Left lung (tissue), 10 donors: ENCODE measurements around the gene STAT5A. TPM values are rescaled to one million over a fixed set of nuclear protein-coding genes. Genes with fewer than 3 reads are reported as not detected.

Experiments used
- ATAC-seq: fragments of 200-7000 bp; cut with Tn5 transposase; one replicate; pipeline ENCODE4 v1.9.1; 2020; ENCODE audit warnings: moderate library complexity
- DNase-seq, 4 donors: peaks; one replicate each; pipeline ENCODE4 v3.0.0-alpha.2; 2013 to 2020
- H3K27ac ChIP-seq, 2 donors: fragments of 200-600 bp; sonication (generic) in 1 of 2; one replicate each; pipeline versions ENCODE4 v1.5.0 to v1.8.0; 2020 to 2021
- H3K27me3 ChIP-seq, 2 donors: fragments of 200-600 bp; sonication (generic) in 1 of 2; one replicate each; pipeline versions ENCODE4 v1.5.0 to v1.8.0; 2020 to 2021
- H3K36me3 ChIP-seq, 2 donors: fragments of 200-600 bp; sonication (generic) in 1 of 2; one replicate each; pipeline versions ENCODE4 v1.5.0 to v1.8.0; 2020 to 2021
- H3K4me1 ChIP-seq, 2 donors: fragments of 200-600 bp; one replicate each; pipeline ENCODE4 v1.8.0; 2021
- H3K4me3 ChIP-seq, 2 donors: fragments of 200-600 bp; sonication (generic) in 1 of 2; one replicate each; pipeline versions ENCODE4 v1.5.0 to v1.8.0; 2020 to 2021; ENCODE audit warnings: mild to moderate bottlenecking in 1 of 2
- H3K9me3 ChIP-seq, 2 donors: fragments of 200-600 bp; sonication (generic) in 1 of 2; one replicate each; pipeline versions ENCODE4 v1.5.0 to v1.8.0; 2020 to 2021
- CTCF ChIP-seq, 2 donors: fragments of 200-600 bp; sonication (generic) in 1 of 2; IDR thresholded peaks; one replicate each; pipeline versions ENCODE4 v1.5.0 to v1.8.0; 2021; ENCODE audit warnings: antibody characterized with exemption in 2 of 2
- intact Hi-C, 2 donors: fragments of 100-400 bp; cut with DNase I; formaldehyde crosslinking; loops; one replicate each; pipeline versions ENCODE4 v1.11.2 to v1.14.2; 2022
- polyA plus RNA-seq, 6 donors: library from polyadenylated mRNA; unstranded; fragments of 120-200 nt; gene quantifications; one replicate each; pipeline ENCODE4 v1.2.1, GENCODE V29; 2013; ENCODE audit not compliant: insufficient read length in 6 of 6
- total RNA-seq, 2 donors: library from RNA; stranded (reverse); fragmentation: NEBNext Ultra II Directional; extraction: Animal tissue kit (Norgen Biotek cat#: 25700); gene quantifications; one replicate each; pipeline ENCODE4 v1.2.1, GENCODE V29; 2021
- donor health status: DM: no; HTN: yes; CAD: no.
- donor health status: DM: no; HTN: no; CAD: no.

STAT5A gene
- total and polyA plus RNA-seq, 8 donors: 10.3 to 47.4 (median 12.3) TPM

DNA sequence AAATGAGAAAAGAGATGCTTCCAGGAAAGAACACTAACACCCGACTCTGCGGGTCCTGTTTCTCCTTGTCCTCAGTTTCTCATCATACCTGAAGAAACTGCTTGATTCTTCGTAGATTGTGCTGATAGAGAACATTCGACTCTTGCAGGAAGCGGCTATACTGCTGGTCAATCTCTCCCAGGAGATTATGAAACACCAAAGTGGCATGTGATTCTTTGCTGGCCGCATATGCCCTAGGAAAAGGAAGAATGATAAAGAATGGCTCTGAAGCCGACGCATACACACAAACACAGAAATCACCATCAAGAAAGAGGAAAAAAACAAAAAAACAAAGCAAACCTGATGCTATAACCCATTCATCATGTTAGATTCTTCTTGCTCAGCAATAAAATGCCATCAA is 58.2 kb downstream of the STAT5A start:
- no peak for DNase-seq
- intact Hi-C loops: no loop called here
- Histone ChIP-seq H3K4me1 (peaks cover 30 to 63% of the 10 kb centered on the region in 2 donors), H3K27me3 (no peaks in the 10 kb centered on the region), H3K9me3 (no peaks in the 10 kb centered on the region), H3K27ac (peak overlapping the region in 1 of 2 donors; percentile 62), H3K4me3 (no peak overlapping the region), H3K36me3 (peaks cover 0 to 66% of the 10 kb centered on the region in 2 donors)
- ATAC-seq: peak; percentile 9
- TF ChIP-seq CTCF (IDR thresholded peaks at IDR 0.05): no peak

GRCh38 chr17:42347198-42347597 is 58.9 kb downstream of the STAT5A start:
- H3K36me3 ChIP-seq: peaks cover 0 to 58% of the 10 kb centered on the region in 2 donors
- intact Hi-C loops: no loop called here

DNA sequence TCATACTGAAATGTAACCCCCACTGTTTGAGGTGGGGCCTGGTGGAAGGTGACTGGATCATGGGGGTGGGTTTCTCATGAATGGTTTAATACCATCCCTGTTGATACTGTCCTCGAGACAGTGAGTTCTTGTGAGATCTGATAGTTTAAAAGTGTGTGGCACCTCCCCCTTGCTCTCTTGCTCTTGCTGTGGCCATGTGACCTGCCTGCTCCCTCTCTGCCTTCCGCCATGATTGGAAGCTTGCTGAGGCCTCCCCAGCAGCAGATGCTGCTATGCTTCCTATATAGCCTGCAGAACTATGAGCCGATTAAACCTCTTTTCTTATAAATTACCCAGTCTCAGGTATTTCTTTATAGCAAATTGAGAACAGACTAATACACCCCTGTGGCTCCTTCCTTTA is 59.3 kb downstream of the STAT5A start:
- no peak for TF ChIP-seq CTCF (IDR thresholded peaks at IDR 0.05)
- Histone ChIP-seq H3K4me1 (peaks cover 32 to 62% of the 10 kb centered on the region in 2 donors), H3K36me3 (peaks cover 0 to 54% of the 10 kb centered on the region in 2 donors), H3K27me3 (no peaks in the 10 kb centered on the region), H3K27ac (peak overlapping the region; percentile 29 to 62), H3K4me3 (no peak overlapping the region), H3K9me3 (no peaks in the 10 kb centered on the region)
- ATAC-seq: no peak
- no peak for DNase-seq
- intact Hi-C loops: no loop called here

More at GRCh38 chr17:42347198-42347597, 58.9 kb downstream of the STAT5A start:
- ATAC-seq (peak; percentile 55), DNase-seq (peak in 1 of 4 donors; percentile 46)
- Histone ChIP-seq H3K4me3 (no peak overlapping the region), H3K27ac (peak overlapping the region; percentile 29 to 62), H3K27me3 (no peaks in the 10 kb centered on the region), H3K4me1 (peaks cover 30 to 62% of the 10 kb centered on the region in 2 donors), H3K9me3 (no peaks in the 10 kb centered on the region)
- no peak for TF ChIP-seq CTCF (IDR thresholded peaks at IDR 0.05)

DNA sequence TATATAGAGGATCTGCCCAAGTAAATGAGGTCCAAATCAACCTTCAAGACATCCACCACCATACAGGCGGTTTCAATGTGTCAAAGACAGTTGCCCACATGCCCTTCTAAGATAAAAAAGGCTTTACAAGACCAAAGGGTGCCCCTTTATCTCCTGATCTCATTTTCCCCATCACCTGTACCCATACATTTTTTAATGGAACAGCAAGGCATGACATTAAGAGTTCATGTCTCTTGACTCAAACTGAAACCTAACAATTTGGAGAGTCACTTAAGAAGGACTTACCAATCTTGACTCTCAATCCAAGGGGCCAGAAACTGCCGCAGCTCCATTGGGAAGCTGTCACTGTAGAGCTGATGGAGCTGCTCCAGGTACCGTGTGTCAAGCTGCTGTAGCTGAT is 59.8 kb downstream of the STAT5A start:
- Histone ChIP-seq H3K27ac (peak overlapping the region; percentile 29 to 62), H3K27me3 (no peaks in the 10 kb centered on the region), H3K4me1 (peaks cover 35 to 61% of the 10 kb centered on the region in 2 donors), H3K4me3 (no peak overlapping the region), H3K9me3 (no peaks in the 10 kb centered on the region), H3K36me3 (peaks cover 0 to 49% of the 10 kb centered on the region in 2 donors)
- intact Hi-C loops: no loop called here
- TF ChIP-seq CTCF (IDR thresholded peaks at IDR 0.05): no peak
- ATAC-seq (peak; percentile 12), DNase-seq (no peak)

DNA sequence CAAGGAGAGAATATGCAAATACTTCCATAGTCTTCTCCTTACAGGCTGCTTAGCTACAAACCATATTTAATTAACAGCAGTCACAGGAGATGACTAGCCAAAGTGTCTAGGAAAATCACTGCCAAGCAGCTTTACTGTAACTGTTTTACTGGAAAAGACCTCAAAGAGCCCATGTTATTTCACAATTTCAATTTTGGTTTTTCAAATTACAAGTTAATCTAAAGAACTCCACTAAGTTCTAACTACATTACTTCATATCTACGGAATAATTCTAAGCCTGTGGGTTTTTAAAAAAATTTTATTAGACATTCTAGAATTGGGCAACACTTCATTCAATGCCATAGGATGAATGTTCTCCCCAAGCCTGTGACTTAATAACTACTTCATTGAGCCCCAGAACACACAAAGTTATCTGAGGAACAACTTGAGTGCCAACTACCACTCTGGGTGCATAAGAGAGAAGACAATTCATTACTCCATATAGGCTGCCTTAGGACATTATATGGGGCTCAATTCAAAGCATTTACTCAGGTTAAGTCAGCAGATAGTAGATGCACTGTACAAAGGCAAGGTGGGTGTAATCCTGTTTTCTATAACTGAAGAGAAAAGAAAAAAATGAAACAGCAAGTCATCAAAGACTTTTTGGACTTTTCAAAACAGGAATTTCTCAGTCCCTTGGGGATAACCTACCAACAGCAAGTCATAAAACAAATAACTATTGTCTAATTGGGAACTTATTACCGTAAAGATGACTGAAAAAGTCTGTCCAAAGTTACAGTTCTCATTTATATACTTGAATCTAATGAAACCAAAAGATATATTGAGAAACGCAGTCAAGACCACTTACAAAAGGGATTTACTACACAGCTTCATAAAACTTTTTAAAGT is 66.9 kb downstream of the STAT5A start:
- H3K4me1 ChIP-seq: peaks cover 25 to 71% of the 10 kb centered on the region in 2 donors
- H3K36me3 ChIP-seq: peaks cover 0 to 11% of the 10 kb centered on the region in 2 donors
- peak overlapping the region in 1 of 2 donors; percentile 48 for H3K27ac ChIP-seq
- no peak overlapping the region for H3K4me3 ChIP-seq
- H3K9me3 ChIP-seq: no peaks in the 10 kb centered on the region
- no peak for TF ChIP-seq CTCF (IDR thresholded peaks at IDR 0.05)
- ATAC-seq: peak; percentile 45
- intact Hi-C loops: no loop called here
- no peak for DNase-seq
- no peaks in the 10 kb centered on the region for H3K27me3 ChIP-seq
